Panc1 (cell line): ENCODE data around the gene EEF2. TPM values are rescaled to one million over a fixed set of nuclear protein-coding genes. Genes with fewer than 3 reads are reported as not detected.

Source experiments
- ATAC-seq: fragments of 200-7000 bp; cut with Tn5 transposase; 2 replicates; pipeline ENCODE4 v1.9.1; 2020; ENCODE audit warnings: mild to moderate bottlenecking, moderate library complexity
- BruUV-seq: library from RNA; stranded (reverse); fragments of 400-500 nt; replicated peaks from 2 replicates; lab custom pipeline; 2021; lab: Mats Ljungman, UMichigan
- CTCF ChIA-PET: fragments of 300-600 bp; sonication (Branson Sonifier 250); formaldehyde crosslinking; loops from one replicate; lab custom pipeline; 2022; ENCODE audit warnings: antibody characterized with exemption; lab: Charles Lee
- POLR2A ChIA-PET: fragments of 300-600 bp; sonication (Branson Sonifier 250); formaldehyde crosslinking; loops from one replicate; lab custom pipeline; 2022; ENCODE audit warnings: antibody characterized with exemption; lab: Charles Lee
- DNase-seq: peaks from one replicate; pipeline ENCODE4 v3.0.0-alpha.2; 2010; ENCODE audit warnings: low read depth, low spot score
- H3K27ac ChIP-seq: 2 replicates; pipeline ENCODE4 v1.5.1; 2011; ENCODE audit warnings: mild to moderate bottlenecking, low read length, inconsistent platforms
- H3K27me3 ChIP-seq: fragments of 200-500 bp; sonication (Bioruptor generic); 2 replicates; pipeline ENCODE4 v1.6.0; 2014; ENCODE audit warnings: low read length, inconsistent platforms; ENCODE audit not compliant: control insufficient read depth, insufficient read depth
- H3K36me3 ChIP-seq: fragments of 200-500 bp; sonication (Bioruptor generic); 2 replicates; pipeline ENCODE4 v1.5.1; 2014; ENCODE audit warnings: inconsistent platforms, mild to moderate bottlenecking, low read length, moderate library complexity; ENCODE audit not compliant: control insufficient read depth, insufficient read depth
- H3K4me1 ChIP-seq: 2 replicates; pipeline ENCODE4 v1.5.1; 2011; ENCODE audit warnings: inconsistent platforms, mild to moderate bottlenecking, low read length, moderate library complexity; ENCODE audit not compliant: control insufficient read depth, insufficient read depth
- H3K4me3 ChIP-seq, 2 experiments: 2 replicates each; pipeline ENCODE4 v1.5.1; 2011 to 2012; ENCODE audit warnings: low read depth in 2 of 2, low read length in 2 of 2, mild to moderate bottlenecking in 2 of 2, inconsistent platforms in 1 of 2, moderate library complexity in 1 of 2
- H3K9me3 ChIP-seq: fragments of 200-500 bp; sonication (Bioruptor generic); 2 replicates; pipeline ENCODE4 v1.5.1; 2014; ENCODE audit warnings: low read depth, mild to moderate bottlenecking, inconsistent platforms, low read length, moderate library complexity; ENCODE audit not compliant: control insufficient read depth, insufficient read depth
- POLR2AphosphoS5 ChIP-seq: IDR thresholded peaks from 2 replicates; pipeline ENCODE4 v1.6.1; 2012; ENCODE audit warnings: mild to moderate bottlenecking, low read depth, low read length, moderate library complexity
- SIN3A ChIP-seq: IDR thresholded peaks from 2 replicates; pipeline ENCODE4 v1.6.1; 2012; ENCODE audit warnings: low read depth, mild to moderate bottlenecking, low read length, moderate library complexity, borderline replicate concordance; ENCODE audit not compliant: insufficient read depth
- TCF7L2 ChIP-seq: IDR thresholded peaks from 2 replicates; pipeline ENCODE4 v1.6.1; 2011; ENCODE audit warnings: mild to moderate bottlenecking, low read depth, low read length, inconsistent platforms
- in situ Hi-C: cut with HindIII; loops from 2 replicates; pipeline ENCODE4 v1.10.0; 2016; ENCODE audit warnings: low sequenced_read_pairs, low pct_unique_long_range_greater_than_20kb
- intact Hi-C: fragments of 100-400 bp; cut with micrococcal nuclease; formaldehyde crosslinking; loops from one replicate; pipeline ENCODE4 v1.10.0; 2022; ENCODE audit not compliant: unreplicated experiment
- total RNA-seq: library from RNA; stranded (reverse); gene quantifications from one replicate; pipeline ENCODE4 v1.2.1, GENCODE V29; 2021; ENCODE audit not compliant: unreplicated experiment
- TF ChIP-seq, protein P1 (sequence below): fragments of 450-650 bp; IDR thresholded peaks from 2 replicates; pipeline ENCODE4 v1.5.1; 2017; ENCODE audit warnings: mild to moderate bottlenecking
- TF ChIP-seq, protein P2 (sequence below), 2 experiments: IDR thresholded peaks; 2 replicates each; pipeline ENCODE4 v1.6.1; 2011 to 2012; ENCODE audit warnings: low read depth in 2 of 2, control low read depth in 1 of 2, low read length in 1 of 2, mild to moderate bottlenecking in 1 of 2, moderate library complexity in 1 of 2; ENCODE audit not compliant: insufficient read depth in 1 of 2

Gene EEF2
- total RNA-seq, 1 experiment from 2014 or later, result 1,391 TPM

DNA sequence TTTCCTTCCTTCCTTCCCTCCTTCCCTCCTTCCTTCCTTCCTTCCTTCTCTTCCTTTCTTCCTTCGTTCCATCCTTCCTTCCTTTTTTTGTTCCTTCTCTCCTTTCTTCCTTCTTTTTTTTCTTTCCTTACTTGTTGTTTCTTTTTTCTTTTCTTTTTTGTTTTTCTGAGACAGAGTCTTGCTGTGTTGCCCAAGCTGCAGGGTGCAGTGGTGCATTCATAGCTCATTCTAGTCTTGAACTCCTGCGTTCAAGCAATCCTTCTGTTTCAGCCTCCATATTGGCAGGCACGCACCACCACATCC is 5.5 kb upstream of the EEF2 start:
- TF ChIP-seq SIN3A (no peak), POLR2AphosphoS5 (no peak), TCF7L2 (no peak)
- TF ChIP-seq, protein P1, sequence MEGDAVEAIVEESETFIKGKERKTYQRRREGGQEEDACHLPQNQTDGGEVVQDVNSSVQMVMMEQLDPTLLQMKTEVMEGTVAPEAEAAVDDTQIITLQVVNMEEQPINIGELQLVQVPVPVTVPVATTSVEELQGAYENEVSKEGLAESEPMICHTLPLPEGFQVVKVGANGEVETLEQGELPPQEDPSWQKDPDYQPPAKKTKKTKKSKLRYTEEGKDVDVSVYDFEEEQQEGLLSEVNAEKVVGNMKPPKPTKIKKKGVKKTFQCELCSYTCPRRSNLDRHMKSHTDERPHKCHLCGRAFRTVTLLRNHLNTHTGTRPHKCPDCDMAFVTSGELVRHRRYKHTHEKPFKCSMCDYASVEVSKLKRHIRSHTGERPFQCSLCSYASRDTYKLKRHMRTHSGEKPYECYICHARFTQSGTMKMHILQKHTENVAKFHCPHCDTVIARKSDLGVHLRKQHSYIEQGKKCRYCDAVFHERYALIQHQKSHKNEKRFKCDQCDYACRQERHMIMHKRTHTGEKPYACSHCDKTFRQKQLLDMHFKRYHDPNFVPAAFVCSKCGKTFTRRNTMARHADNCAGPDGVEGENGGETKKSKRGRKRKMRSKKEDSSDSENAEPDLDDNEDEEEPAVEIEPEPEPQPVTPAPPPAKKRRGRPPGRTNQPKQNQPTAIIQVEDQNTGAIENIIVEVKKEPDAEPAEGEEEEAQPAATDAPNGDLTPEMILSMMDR, result no peak
- TF ChIP-seq, protein P2, sequence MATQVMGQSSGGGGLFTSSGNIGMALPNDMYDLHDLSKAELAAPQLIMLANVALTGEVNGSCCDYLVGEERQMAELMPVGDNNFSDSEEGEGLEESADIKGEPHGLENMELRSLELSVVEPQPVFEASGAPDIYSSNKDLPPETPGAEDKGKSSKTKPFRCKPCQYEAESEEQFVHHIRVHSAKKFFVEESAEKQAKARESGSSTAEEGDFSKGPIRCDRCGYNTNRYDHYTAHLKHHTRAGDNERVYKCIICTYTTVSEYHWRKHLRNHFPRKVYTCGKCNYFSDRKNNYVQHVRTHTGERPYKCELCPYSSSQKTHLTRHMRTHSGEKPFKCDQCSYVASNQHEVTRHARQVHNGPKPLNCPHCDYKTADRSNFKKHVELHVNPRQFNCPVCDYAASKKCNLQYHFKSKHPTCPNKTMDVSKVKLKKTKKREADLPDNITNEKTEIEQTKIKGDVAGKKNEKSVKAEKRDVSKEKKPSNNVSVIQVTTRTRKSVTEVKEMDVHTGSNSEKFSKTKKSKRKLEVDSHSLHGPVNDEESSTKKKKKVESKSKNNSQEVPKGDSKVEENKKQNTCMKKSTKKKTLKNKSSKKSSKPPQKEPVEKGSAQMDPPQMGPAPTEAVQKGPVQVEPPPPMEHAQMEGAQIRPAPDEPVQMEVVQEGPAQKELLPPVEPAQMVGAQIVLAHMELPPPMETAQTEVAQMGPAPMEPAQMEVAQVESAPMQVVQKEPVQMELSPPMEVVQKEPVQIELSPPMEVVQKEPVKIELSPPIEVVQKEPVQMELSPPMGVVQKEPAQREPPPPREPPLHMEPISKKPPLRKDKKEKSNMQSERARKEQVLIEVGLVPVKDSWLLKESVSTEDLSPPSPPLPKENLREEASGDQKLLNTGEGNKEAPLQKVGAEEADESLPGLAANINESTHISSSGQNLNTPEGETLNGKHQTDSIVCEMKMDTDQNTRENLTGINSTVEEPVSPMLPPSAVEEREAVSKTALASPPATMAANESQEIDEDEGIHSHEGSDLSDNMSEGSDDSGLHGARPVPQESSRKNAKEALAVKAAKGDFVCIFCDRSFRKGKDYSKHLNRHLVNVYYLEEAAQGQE (IDR thresholded peaks at IDR 0.05; ENCODE audit: insufficient read depth in 1 of 2, low read depth in 2 of 2, low read length in 1 of 2), result no peak
- DNase-seq (no peak), ATAC-seq (no peak)
- in situ Hi-C loops (no loop called here), intact Hi-C loops (no loop called here)
- CTCF ChIA-PET, result no interaction called here
- BruUV-seq, result no TSS peak
- Histone ChIP-seq H3K27ac (peak overlapping the region; percentile 51; the same call in 1 of the 2 replicates), H3K36me3 (no peaks in the 10 kb centered on the region; the same call in 1 of the 2 replicates), H3K9me3 (no peaks in the 10 kb centered on the region), H3K4me1 (peaks cover 7% of the 10 kb centered on the region), H3K27me3 (no peaks in the 10 kb centered on the region), H3K4me3 (no peak overlapping the region)
- POLR2A ChIA-PET, result no interaction called here

DNA sequence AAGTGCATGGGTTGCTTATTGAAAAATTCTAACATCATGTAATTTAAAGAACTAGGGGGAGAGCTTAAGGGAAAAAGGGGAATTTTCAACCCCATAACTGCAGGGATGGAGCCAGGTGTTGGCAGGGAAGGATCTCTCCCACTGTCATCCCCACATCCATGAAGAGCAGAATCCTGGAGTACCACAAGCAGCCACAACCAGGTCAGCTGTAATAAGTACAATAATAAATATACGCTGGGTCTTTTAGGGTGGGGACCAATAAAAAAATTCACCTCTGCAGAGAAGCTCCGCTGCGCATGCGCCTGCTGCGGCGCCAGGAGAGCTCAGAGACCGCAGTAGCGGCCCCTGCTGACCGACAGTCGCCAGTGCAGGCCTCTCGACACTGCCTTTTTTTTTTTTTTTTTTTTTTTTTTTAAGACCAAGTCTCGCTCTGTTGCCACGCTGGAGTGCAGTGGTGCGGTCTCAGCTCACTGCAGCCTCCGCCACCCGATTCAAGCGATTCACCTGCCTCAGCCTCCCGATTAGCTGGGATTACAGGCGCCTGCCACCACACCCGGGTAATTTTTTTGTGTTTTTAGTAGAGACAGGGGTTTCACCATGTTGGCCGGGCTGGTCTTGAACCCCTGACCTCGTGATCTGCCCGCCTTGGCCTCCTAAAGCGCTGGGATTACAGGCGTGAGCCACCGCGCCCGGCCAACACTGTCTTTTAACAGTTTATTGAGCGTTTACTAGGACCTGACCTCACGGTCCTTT is 2.5 kb upstream of the EEF2 start:
- BruUV-seq, result no TSS peak
- H3K27ac ChIP-seq, result peak overlapping the region; percentile 83
- ATAC-seq, result peak; percentile 15; the same call in 1 of the 2 replicates
- no peaks in the 10 kb centered on the region for H3K9me3 ChIP-seq
- POLR2A ChIA-PET, result interaction anchor here (0.6 kb wide), 3 partner anchors 19 to 196 kb away, joined by 6 to 15 read pairs (median 10); no protein-coding TSS in a partner anchor
- no peak for DNase-seq
- H3K4me3 ChIP-seq, result peak overlapping the region; percentile 65 to 99
- no peaks in the 10 kb centered on the region for H3K27me3 ChIP-seq
- TF ChIP-seq, protein P1, result peak; percentile 93
- no peak for TF ChIP-seq TCF7L2
- TF ChIP-seq SIN3A, result no peak
- TF ChIP-seq, protein P2 (IDR thresholded peaks at IDR 0.05; ENCODE audit: insufficient read depth in 1 of 2, low read depth in 2 of 2, low read length in 1 of 2), result no peak
- no peak for TF ChIP-seq POLR2AphosphoS5
- peaks cover 14% of the 10 kb centered on the region for H3K36me3 ChIP-seq
- intact Hi-C loops, result loop anchor here (10.0 kb wide), 1 partner anchor 217 kb away; no protein-coding TSS in a partner anchor
- H3K4me1 ChIP-seq, result peaks cover 8% of the 10 kb centered on the region
- in situ Hi-C loops, result no loop called here
- CTCF ChIA-PET, result interaction anchor here (0.5 to 0.7 kb wide), 9 partner anchors 18 to 1128 kb away, joined by 3 to 10 read pairs (median 7); no protein-coding TSS in a partner anchor
